ENCODE data around the gene UMOD.
"Not testable (repeated sequence)": the region's sequence is repeated elsewhere in the genome, so short reads cannot be mapped to it uniquely, and the experiment has no call there.

DNA sequence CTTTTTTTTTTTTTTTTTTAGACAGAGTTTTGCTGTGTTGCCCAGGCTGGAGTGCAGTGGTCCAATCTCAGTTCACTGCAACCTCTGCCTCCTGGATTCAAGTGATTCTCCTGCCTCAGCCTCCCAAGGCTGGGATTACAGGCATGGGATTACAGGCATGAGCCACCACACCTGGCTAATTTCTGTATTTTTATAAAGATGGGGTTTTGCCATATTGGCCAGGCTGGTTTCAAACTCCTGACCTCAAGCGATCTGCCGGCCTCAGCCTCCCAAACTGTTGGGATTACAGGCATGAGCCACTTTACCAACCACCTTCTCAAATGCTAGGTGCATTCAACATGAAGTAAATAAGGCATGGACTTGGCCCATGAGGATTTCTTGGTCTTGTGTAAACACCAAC is 31.5 kb downstream of the UMOD start:
- TF ChIP-seq, protein P1, sequence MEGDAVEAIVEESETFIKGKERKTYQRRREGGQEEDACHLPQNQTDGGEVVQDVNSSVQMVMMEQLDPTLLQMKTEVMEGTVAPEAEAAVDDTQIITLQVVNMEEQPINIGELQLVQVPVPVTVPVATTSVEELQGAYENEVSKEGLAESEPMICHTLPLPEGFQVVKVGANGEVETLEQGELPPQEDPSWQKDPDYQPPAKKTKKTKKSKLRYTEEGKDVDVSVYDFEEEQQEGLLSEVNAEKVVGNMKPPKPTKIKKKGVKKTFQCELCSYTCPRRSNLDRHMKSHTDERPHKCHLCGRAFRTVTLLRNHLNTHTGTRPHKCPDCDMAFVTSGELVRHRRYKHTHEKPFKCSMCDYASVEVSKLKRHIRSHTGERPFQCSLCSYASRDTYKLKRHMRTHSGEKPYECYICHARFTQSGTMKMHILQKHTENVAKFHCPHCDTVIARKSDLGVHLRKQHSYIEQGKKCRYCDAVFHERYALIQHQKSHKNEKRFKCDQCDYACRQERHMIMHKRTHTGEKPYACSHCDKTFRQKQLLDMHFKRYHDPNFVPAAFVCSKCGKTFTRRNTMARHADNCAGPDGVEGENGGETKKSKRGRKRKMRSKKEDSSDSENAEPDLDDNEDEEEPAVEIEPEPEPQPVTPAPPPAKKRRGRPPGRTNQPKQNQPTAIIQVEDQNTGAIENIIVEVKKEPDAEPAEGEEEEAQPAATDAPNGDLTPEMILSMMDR (IDR thresholded peaks at IDR 0.05; ENCODE audit: insufficient read depth, low read length) = not testable (repeated sequence)
- not testable (repeated sequence) for TF ChIP-seq GABPA, POLR2AphosphoS5 (IDR thresholded peaks at IDR 0.05; ENCODE audit: low read depth)

Data from HL-60 (cell line).